ENCODE data around the gene SAP30L.

SAP30L gene

DNA sequence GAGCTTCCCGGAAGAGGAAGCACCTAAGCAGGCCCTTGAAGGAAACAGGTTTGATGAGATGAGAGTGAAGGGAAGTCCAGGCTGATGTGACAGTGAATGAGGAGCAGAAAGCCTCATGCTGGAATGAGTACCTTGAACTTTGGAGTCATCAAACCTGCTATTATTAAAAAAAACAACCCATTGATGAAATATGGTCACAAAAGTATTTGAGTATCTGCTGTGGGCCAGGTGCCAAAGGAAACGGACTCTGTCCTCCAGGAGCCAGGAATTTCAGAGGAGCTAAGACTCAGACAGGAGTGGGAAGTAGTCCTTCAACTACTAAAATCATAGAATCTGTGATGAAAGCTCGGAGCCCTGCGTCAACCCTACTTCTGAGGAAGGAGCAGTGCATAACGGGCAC is 20.4 kb downstream of the SAP30L start:
- no peak for DNase-seq

- DNase-seq: no peak
Measured at GRCh38 chr5:154466671-154467070, 20.9 kb downstream of the SAP30L start.

DNA sequence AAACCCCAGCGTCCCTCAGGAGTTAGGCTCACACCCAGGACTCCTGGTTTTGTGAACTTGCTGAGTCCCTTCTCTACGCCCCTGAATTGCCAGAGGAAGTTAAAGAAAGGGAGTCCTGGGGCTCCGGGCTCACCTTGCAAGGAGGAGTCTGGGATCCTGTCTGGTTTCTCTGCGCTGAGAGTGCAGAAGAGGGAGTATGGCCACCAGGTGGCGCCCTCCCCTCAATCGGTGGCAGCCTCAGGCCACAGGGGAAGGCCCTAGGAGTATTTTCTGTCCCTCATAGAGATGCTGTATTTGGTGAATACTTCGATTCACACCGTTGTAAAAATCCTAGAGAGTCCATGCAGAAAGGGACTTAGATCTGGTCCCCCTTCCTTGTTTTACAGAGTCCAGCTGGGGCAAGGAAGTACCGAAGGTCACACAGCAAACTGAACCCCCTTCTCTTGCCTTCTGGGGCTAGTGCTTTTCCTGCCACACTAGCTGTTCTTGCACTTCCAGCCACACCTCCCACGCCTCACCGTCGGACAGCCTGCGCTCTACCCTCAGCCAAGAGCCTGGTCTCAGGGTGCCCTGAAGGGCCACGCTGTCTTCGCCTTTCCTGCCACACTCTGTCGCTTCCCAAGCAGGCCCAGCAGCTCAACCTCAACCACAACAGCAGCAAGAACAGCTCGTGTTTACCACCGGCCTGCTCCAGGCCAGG is 22.0 kb downstream of the SAP30L start:
- DNase-seq: peak; percentile 50 to 80 (median 64)

GRCh38 chr5:154470137-154470536 is 24.3 kb downstream of the SAP30L start:
- DNase-seq: no peak

GRCh38 chr5:154470947-154471870 is 25.4 kb downstream of the SAP30L start:
- no peak for DNase-seq

- no peak for DNase-seq
Measured at GRCh38 chr5:154472871-154473580, 27.2 kb downstream of the SAP30L start.

GRCh38 chr5:154473581-154474283 is 27.9 kb downstream of the SAP30L start:
- DNase-seq: no peak

GRCh38 chr5:154474396-154475334 is 28.9 kb downstream of the SAP30L start:
- no peak for DNase-seq

DNA sequence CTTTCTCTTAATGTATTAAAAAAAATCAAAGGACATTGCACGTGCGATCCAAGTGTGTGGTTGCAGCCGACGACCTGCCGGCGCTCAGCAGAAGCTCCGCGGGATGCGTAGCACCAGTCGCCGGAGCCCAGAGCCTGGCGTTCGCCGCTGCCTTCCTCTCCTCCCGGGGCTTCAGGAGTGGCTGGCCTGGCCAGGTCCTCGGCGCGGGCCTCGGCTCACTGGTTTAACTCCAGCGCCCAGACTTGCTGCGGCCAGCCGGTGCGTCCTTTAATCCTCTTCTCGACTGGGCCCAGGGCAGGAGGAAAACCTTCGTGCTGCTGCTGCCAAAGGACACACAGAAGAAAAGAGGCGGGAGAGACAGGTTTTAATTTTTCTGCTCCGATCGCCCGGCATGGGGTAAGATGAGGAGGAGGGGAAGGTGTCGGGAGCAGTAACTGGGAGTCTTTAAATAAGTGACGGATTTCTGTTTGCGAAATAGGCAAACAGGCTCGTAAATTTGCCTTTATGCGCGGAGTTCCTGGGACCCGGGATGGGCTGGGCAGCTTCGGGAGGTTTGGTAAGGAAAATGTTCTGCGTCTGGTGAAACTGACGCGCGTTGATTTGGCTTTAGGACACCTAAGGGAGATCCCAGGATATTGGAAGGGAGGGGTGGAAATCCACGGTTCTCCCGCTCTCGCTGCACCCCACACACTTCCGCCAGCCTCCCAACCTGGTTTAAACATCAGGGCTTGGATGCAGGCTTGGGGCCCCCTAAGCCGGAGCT is 30.0 kb downstream of the SAP30L start:
- no peak for DNase-seq

- no peak for DNase-seq
Measured at GRCh38 chr5:154476354-154477205, 30.8 kb downstream of the SAP30L start.

- DNase-seq: no peak
Measured at GRCh38 chr5:154477382-154478223, 31.8 kb downstream of the SAP30L start.

DNA sequence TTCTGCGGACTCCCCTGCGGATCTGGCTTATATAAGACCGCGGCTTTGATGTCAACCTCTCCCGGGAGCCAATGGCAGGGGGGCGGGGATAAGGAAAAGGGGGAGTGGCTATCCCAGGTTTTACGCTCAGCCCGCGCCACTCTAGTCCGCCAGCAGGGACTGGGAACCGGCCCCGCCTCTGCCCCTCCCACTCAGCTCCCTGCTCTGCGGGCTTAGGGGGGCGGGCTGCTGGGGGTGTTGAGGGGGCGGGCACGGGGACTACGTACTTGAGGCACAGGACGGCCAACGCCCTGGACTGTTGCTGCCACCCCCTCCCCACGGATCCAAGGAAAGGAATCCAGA is 32.4 kb downstream of the SAP30L start, which contains the start of gene HAND1:
HAND1 (minus strand) TSS at position 4 of the 342 bp plus-strand sequence. CDS start 219 bp downstream, outside the sequence.
- no peak for DNase-seq

GRCh38 chr5:154478752-154479159 is 33.0 kb downstream of the SAP30L start:
- no peak for DNase-seq

DNA sequence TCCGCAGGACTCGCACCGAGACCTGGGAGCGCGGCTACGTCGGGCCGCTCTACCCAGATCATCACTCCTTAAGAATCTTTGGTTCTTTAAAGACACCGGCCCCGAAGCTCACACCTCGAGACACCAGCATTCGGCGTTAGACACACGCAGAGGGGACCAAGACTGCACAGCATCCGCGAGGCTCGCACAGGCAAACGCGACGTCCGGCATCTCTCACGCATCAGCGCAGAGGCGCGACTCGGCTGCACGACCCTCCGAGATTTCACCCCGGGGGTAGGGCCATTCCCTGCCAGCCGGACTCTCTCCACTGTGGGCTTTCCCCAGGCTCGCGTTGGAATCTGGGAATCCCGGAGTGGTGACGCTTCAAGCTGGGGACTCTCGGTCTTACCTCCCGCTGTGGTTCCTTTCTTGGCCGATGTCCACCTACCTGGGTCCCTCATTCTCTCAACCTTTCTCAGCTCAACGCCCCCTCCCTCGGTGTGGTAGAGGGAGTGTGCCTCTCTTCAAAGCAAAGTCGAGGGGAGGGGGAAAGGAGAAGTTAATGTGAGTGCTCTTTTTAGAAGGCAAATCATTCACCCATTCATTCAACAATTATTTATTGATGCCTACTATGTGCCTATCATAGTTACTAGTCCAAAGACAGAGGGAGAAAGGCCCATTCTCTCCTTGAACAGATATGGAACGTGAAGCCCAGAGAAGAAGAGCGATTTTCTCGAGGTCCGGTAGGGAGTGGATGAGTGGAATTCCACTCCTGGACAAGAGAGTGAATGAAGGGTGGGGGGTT is 33.6 kb downstream of the SAP30L start:
- peak in 1 of 4 experiments; percentile 6 for DNase-seq

DNA sequence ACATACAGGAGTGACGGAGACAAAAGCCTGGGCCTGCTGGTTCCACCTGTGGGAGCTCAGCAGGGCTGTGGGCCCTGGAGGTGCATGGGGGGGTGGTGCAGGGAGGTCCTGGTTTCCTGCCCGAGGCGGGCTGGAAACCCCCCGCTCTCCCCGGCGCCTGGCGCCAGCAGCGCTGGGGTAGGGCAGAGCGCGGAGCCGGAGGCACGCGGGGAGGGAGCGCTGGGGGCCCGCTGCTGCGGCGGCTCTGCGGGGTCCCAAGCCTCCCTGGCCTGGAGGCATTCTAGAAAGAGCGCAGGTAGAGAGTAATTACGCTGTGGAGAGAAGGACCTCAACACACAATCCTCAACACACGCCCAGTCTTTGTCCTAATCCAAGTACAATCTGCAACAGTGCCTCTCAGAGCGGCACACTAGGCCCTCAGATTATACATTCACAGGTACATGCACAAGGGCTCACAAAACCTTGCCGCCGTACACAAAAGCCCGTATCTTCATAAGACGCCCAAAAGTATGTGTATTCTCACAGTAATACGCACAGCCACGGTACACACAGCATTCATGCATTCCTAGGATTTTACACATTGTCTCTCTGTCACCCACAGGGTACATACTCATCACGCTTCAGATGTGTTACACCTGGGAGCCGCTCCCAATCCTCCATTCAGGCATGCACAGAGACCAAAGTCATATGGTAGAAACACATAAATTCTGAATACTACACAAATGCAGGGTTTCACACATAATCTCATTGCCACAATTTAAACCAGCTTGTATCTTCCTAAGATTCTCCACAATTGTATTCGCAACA is 34.4 kb downstream of the SAP30L start:
- no peak for DNase-seq

DNA sequence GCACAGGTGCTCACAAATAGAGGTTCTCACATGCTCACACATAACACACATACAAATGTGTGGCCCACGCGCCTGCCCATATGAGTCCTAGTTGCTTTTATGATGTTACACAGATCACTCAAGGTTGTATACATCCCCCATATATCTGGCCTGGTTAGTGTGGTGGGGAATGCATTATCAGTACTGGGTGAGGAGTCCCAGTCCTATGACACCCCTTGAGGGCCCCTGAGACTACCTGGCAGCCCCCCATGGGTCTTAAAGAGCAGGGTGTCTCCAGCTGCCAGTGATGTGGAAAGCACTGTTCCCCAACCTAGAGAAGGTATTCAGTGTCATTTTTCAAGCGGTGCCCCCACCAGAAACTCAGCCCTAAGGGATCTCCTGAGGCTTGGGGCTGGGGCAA is 35.0 kb downstream of the SAP30L start:
- DNase-seq: no peak
